Lung (tissue), 12 donors: ENCODE measurements around the gene TBX1. TPM values are rescaled to one million over a fixed set of nuclear protein-coding genes. Genes with fewer than 3 reads are reported as not detected.

ENCODE experiments used
- ATAC-seq: fragments of 200-7000 bp; cut with Tn5 transposase; one replicate; pipeline ENCODE4 v1.9.1; 2020; ENCODE audit warnings: moderate number of reproducible peaks; ENCODE audit not compliant: insufficient read depth, low FRiP score
- DNase-seq, 3 donors: peaks; one replicate each; pipeline ENCODE4 v3.0.0-alpha.2; 2013 to 2017
- H3K27ac ChIP-seq, 2 donors: one replicate each; pipeline ENCODE4 v1.5.1; 2013; ENCODE audit warnings: mild to moderate bottlenecking in 2 of 2, moderate library complexity in 2 of 2, control low read depth in 1 of 2, inconsistent platforms in 1 of 2, low read depth in 1 of 2, low read length in 1 of 2
- H3K27me3 ChIP-seq, 3 donors: one replicate each; pipeline ENCODE4 v1.5.1; 2013; ENCODE audit warnings: low read length in 2 of 3; ENCODE audit not compliant: control insufficient read depth in 3 of 3, insufficient read depth in 3 of 3
- H3K36me3 ChIP-seq, 4 donors: one replicate each; pipeline ENCODE4 v1.5.1; 2013; ENCODE audit warnings: low read length in 4 of 4, mild to moderate bottlenecking in 1 of 4, moderate library complexity in 1 of 4; ENCODE audit not compliant: control insufficient read depth in 4 of 4, insufficient read depth in 4 of 4
- H3K4me1 ChIP-seq, 5 donors: one replicate each; pipeline ENCODE4 v1.5.1; 2013; ENCODE audit warnings: low read length in 5 of 5, mild to moderate bottlenecking in 2 of 5, moderate library complexity in 1 of 5; ENCODE audit not compliant: control insufficient read depth in 5 of 5, insufficient read depth in 5 of 5
- H3K4me3 ChIP-seq: one replicate; pipeline ENCODE4 v1.5.1; 2013; ENCODE audit warnings: mild to moderate bottlenecking, control low read depth, moderate library complexity
- H3K9ac ChIP-seq, 2 donors: one replicate each; pipeline ENCODE4 v1.5.1; 2013; ENCODE audit warnings: low read length in 2 of 2, control low read depth in 1 of 2; ENCODE audit not compliant: insufficient read depth in 1 of 2
- H3K9me3 ChIP-seq, 4 donors: one replicate each; pipeline ENCODE4 v1.5.1; 2013; ENCODE audit warnings: low read length in 3 of 4, mild to moderate bottlenecking in 1 of 4, moderate library complexity in 1 of 4; ENCODE audit not compliant: control insufficient read depth in 4 of 4, insufficient read depth in 3 of 4
- CTCF ChIP-seq: IDR thresholded peaks from 2 replicates; pipeline ENCODE4 v1.5.1; 2012; ENCODE audit warnings: mild to moderate bottlenecking; ENCODE audit errors: control extremely low read depth, extremely low read depth
- WGBS, 2 donors: extraction: QIAGEN DNeasy Blood & Tissue Kit; methylation state at CpG; one replicate each; pipeline ENCODE4 v1.1.7; 2013; 5-methylcytosine and 5-hydroxymethylcytosine counted together
- polyA plus RNA-seq, 2 donors: library from polyadenylated mRNA; stranded (reverse); fragments of 200-250 nt; gene quantifications; one replicate each; pipeline ENCODE4 v1.2.1, GENCODE V29; 2013
- total RNA-seq, 2 donors: library from RNA; depleted of rRNA in 1 of 2; stranded (reverse); fragments of >200 nt in 1 of 2; gene quantifications; one replicate each; pipeline ENCODE4 v1.2.1, GENCODE V29; 2014 to 2021
- donor health status: control.
- donor health status: control.
- donor health status: Bipolar disorder and iron deficiency.
- donor health status: healthy.
- donor health status: DM: yes; HTN: yes; CAD: no.

The TBX1 gene
- total and polyA plus RNA-seq, 4 donors, result 2.3 to 19.3 (median 4.5) TPM

- H3K9me3 ChIP-seq, result no peaks in the 10 kb centered on the region
- no peak overlapping the region for H3K27ac ChIP-seq
- H3K4me3 ChIP-seq, result no peak overlapping the region
- no peaks in the 10 kb centered on the region for H3K36me3 ChIP-seq
- DNase-seq (no peak), ATAC-seq (no peak)
- no peak overlapping the region for H3K9ac ChIP-seq
- H3K27me3 ChIP-seq, result no peaks in the 10 kb centered on the region
- no peak for TF ChIP-seq CTCF
- 94 to 96% methylated on average over 18 to 20 of the region's 20 CpGs for WGBS, 2 donors
- H3K4me1 ChIP-seq, result peaks cover 0 to 13% (median 0%) of the 10 kb centered on the region in 5 donors
These were observed 47.6 kb downstream of the TBX1 start for GRCh38 chr22:19807914-19808872.

DNA sequence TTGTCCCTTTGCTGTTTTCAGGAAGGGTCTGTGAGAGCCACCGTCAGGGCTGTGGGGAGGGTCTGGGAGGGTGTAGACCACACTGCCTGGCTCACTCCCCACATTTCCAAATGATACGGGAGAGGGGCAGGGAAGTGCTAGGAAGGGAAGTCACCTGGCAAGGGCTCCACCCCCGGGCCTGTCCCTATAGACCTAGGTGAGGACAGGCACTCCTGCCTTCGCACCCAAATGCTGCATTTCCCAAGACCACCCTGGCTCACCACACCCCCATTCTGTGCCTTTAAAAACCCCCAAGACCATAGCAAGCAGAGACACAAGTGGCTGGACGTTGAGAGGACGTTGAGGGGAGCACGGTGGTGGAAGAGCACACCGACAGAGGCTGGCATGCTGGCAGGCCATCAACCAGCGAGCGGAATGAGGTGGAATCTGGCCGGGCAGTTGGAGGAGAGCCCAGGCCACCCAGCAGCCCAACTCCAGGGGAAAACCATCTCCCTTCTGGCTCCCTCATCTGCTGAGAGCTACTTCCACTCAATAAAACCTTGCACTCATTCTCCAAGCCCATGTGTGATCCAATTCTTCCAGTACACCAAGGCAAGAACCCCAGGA lies 48.4 kb downstream of the TBX1 start:
- Histone ChIP-seq H3K36me3 (no peaks in the 10 kb centered on the region), H3K9me3 (no peaks in the 10 kb centered on the region), H3K4me1 (peaks cover 0 to 13% (median 0%) of the 10 kb centered on the region in 5 donors), H3K27ac (no peak overlapping the region), H3K9ac (no peak overlapping the region), H3K4me3 (no peak overlapping the region), H3K27me3 (no peaks in the 10 kb centered on the region)
- DNase-seq (no peak), ATAC-seq (no peak)
- 89% methylated on average over 9 to 11 of the region's 11 CpGs for WGBS, 2 donors
- no peak for TF ChIP-seq CTCF

DNA sequence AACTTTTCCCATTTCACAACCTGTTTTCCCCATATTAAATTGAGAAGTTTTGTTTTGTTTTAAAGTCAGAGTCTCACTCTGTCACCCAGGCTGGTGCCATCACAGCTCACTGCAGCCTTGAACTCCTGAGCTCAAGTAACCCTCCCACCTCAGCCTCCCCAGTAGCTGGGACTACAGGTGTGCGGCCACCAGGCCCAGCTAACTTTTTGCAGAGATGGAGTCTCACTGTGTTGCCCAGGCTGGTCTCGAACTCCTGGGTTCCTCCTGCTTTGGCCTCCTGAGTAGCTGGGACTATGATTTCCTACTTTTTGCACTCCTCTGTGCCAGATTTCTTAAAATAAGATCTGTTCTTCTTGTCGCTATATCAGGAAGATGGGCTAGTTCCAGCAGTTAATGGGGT lies 49.2 kb downstream of the TBX1 start:
- TF ChIP-seq CTCF, result no peak
- Histone ChIP-seq H3K27ac (no peak overlapping the region), H3K4me3 (no peak overlapping the region), H3K9me3 (no peaks in the 10 kb centered on the region), H3K27me3 (no peaks in the 10 kb centered on the region), H3K36me3 (no peaks in the 10 kb centered on the region), H3K9ac (no peak overlapping the region), H3K4me1 (peaks cover 0 to 13% (median 0%) of the 10 kb centered on the region in 5 donors)
- ATAC-seq, result no peak
- DNase-seq, result no peak
- WGBS, 2 donors, result 96 to 97% methylated on average over 3 of the region's 3 CpGs
